NCI-H2029 (cell line): ENCODE results near the gene C1QTNF8.
A peak's percentile ranks its signal among the peaks of the same experiment; 100 is the strongest.
"Not testable (repeated sequence)": the region's sequence is repeated elsewhere in the genome, so short reads cannot be mapped to it uniquely, and the experiment has no call there.

Experiments used
- DNase-seq: peaks from one replicate; lab custom pipeline; 2025; lab: John Stamatoyannopoulos, UW

Gene C1QTNF8

DNA sequence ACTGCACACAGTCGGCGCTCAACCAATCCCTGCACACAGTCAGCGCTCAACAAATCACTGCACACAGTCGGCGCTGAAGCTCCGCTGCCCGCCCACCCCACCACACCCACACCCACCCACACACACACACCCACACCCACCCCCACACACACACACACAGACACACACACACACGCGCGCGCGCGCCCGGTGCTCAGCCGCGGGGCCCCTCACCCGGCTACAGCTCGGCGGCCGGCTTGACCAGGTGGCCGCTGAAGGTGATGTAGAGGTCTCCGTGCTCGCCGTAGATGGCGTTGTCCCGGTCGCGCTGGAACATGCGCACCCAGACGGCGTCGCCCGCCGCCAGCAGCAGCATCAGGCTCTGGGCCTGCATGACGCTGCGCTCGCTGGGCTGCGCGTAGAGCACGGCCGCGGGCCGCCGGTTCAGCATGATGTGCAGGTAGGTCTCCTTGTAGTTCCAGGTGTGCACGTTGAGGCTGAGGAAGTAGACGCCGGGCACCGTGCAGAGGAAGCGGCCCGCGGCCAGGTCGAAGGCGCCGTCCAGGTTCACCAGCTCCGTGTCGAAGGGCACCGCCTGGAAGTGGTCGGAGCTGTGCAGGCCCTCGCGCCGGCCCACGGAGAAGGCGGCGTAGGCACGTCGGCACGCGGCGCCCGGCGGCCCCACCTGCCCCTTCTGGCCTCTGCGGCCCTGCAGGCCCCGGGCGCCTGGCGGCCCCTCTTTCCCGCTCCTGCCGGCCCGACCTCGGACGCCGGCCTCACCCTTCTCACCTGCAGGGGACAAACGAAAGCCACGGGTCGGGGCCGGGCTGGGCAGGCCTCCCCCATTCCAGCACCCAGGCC is 2.5 kb downstream of the C1QTNF8 start:
- DNase-seq, result no peak

DNA sequence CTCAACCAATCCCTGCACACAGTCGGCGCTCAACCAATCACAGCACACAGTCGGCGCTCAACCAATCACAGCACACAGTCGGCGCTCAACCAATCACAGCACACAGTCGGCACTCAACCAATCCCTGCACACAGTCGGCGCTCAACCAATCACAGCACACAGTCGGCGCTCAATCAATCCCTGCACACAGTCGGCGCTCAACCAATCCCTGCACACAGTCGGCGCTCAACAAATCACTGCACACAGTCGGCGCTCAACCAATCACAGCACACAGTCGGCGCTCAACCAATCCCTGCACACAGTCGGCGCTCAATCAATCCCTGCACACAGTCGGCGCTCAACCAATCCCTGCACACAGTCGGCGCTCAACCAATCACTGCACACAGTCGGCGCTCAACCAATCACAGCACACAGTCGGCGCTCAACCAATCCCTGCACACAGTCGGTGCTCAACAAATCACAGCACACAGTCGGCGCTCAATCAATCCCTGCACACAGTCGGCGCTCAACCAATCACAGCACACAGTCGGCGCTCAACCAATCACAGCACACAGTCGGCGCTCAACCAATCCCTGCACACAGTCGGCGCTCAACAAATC is 3.3 kb downstream of the C1QTNF8 start:
- not testable (repeated sequence) for DNase-seq

- DNase-seq, result no peak
These were observed 4.0 kb downstream of the C1QTNF8 start for GRCh38 chr16:1091992-1092552.

GRCh38 chr16:1090620-1091587 is 5.1 kb downstream of the C1QTNF8 start:
- peak; percentile 16 for DNase-seq

GRCh38 chr16:1089822-1090619 is 6.0 kb downstream of the C1QTNF8 start:
- peak; percentile 33 for DNase-seq

GRCh38 chr16:1089439-1089821 is 6.6 kb downstream of the C1QTNF8 start:
- DNase-seq, result no peak

DNA sequence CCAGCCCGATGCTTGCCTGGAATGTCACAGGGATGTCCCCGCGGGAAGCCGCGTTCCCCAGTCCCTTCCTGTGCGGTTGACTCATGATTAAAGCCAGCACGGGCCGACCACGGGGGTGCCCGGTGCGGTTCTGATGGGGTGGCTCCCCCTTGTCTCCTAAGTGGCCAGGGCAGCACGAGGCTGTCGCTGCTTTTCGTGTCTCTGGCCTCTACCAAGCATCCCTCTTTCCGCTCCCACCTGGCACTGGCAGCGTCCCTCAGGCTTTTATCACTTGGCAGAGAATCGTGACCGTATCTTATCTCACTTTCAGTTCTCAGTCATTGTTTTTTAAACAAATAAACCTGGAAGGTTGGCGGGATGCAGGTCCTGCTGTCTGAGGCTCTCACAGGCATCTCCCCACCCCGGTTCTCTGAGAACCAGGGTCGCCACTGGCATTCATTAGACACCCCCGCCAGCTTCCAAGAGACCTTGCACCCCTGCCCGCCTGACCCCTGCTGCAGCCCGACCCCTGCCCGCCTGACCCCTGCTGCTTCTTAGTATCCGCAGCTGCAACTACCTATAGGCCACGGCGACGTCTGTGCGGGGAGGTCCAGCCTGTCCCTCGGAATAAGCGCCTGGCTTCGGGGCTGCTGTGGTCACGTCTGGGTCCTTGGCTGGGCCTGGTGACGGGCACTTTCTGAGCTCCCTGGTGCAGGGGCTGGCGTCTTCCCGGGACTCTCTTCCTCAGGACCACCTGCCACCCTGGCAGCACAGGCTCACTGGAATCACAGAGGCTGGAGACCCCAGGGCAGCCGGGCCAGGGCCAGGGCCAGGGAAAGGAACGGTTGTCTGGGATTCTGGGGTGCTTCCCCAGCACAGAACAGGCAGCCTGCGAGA is 7.5 kb downstream of the C1QTNF8 start:
- peak; percentile 66 for DNase-seq

DNA sequence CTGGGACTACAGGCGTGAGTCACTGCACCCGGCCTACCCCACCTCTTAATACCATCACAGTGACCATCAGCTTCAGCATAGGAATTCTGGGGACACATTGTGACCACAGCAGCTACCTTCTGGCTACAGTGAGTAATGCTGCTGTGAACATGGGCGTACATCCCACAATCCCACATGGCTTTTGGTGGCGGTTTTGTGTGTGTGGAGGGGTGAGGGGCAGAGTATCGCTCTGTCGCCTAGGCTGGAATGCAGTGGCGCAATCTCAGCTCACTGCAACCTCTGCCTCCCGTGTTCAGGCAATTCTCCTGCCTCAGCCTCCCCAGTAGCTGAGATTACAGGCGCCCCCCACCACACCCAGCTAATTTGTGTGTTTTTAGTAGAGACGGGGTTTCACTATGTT is 9.6 kb downstream of the C1QTNF8 start:
- not testable (repeated sequence) for DNase-seq

DNA sequence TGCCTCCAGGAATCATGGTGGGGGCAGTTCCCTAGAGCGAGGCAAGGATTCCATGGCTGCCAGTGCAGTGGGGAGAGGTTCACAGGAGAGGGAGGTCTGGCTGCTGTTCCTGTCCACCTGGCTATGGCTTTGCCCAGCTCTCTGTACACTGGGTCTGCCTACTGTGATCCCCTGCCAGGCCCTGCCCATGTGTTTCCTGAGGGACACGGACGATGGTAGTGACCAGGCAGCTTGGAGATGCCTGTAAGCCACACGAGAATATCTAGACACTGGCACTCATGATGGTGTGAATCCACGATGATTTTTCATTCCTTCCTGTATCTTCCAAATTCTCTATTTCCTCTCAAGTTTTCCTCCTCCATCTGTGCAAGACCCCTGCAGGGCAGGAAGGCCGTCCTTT is 11.1 kb downstream of the C1QTNF8 start:
- no peak for DNase-seq

- DNase-seq, result no peak
These were observed 12.9 kb downstream of the C1QTNF8 start for GRCh38 chr16:1082952-1083675.

GRCh38 chr16:1082266-1082951 is 13.6 kb downstream of the C1QTNF8 start:
- DNase-seq, result no peak

GRCh38 chr16:1081734-1082265 is 14.2 kb downstream of the C1QTNF8 start:
- DNase-seq, result no peak

GRCh38 chr16:1080801-1081733 is 15.0 kb downstream of the C1QTNF8 start:
- no peak for DNase-seq

DNA sequence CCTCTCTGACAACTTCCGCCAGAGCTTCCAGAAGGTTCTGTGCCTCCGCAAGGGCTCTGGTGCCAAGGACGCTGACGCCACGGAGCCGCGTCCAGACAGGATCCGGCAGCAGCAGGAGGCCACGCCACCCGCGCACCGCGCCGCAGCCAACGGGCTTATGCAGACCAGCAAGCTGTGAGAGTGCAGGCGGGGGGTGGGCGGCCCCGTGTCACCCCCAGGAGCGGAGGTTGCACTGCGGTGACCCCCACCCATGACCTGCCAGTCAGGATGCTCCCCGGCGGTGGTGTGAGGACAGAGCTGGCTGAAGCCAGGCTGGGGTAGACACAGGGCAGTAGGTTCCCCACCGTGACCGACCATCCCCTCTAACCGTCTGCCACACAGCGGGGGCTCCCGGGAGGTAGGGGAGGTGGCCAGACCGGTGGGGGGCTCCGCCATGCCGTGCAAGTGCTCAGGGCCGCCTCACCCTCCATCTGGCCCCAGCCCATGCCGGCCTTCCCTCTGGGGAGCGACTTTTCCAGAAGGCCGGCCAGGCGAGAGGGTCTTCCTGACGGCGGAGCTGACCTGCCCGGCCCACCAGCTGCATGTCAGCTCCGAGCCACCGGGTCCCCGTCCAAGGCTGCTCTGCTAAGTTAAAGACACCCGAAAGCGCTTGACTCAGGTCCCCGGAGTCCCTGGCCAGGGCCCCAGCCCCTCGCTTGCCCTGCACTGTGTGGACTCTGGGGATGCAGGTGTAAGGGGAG is 16.1 kb downstream of the C1QTNF8 start:
- no peak for DNase-seq

- no peak for DNase-seq
These were observed 16.7 kb downstream of the C1QTNF8 start for GRCh38 chr16:1079341-1079740.

- DNase-seq, result peak; percentile 93
These were observed 17.4 kb downstream of the C1QTNF8 start for GRCh38 chr16:1078579-1079021.
